Esophagus squamous epithelium (tissue), 5 donors: ENCODE data around the gene TM9SF4. TPM values are rescaled to one million over a fixed set of nuclear protein-coding genes. Genes with fewer than 3 reads are reported as not detected.

Experiments used
- DNase-seq: peaks from one replicate; lab custom pipeline; 2025; lab: John Stamatoyannopoulos, UW
- H3K27ac ChIP-seq, 4 donors: fragments of 200-600 bp; sonication (generic); one replicate each; pipeline ENCODE4 v1.5.1; 2016 to 2019; ENCODE audit warnings: mild to moderate bottlenecking in 1 of 4
- H3K27me3 ChIP-seq, 4 donors: fragments of 200-600 bp; sonication (generic); 1 replicate in 3 of 4; 2 replicates in 1 of 4; pipeline versions ENCODE4 v1.5.1 to v1.6.0; 2017 to 2021; ENCODE audit warnings: antibody characterized with exemption in 1 of 4
- H3K36me3 ChIP-seq, 3 donors: fragments of 200-600 bp; sonication (generic); one replicate each; pipeline ENCODE4 v1.5.1; 2016 to 2019
- H3K4me1 ChIP-seq, 3 donors: fragments of 200-600 bp; sonication (generic); one replicate each; pipeline ENCODE4 v1.5.1; 2017 to 2019
- H3K4me3 ChIP-seq, 4 donors: fragments of 200-600 bp; sonication (generic); 1 replicate in 3 of 4; 2 replicates in 1 of 4; pipeline ENCODE4 v1.5.1; 2016 to 2019; ENCODE audit warnings: mild to moderate bottlenecking in 2 of 4, moderate library complexity in 1 of 4
- H3K9me3 ChIP-seq, 3 donors: fragments of 200-600 bp; sonication (generic); one replicate each; pipeline ENCODE4 v1.5.1; 2016 to 2019
- POLR2A ChIP-seq, 4 donors: fragments of 450-650 bp; IDR thresholded peaks; one replicate each; pipeline ENCODE4 v1.6.1; 2017; ENCODE audit warnings: antibody characterized with exemption in 4 of 4, mild to moderate bottlenecking in 4 of 4, moderate library complexity in 3 of 4
- WGBS, 2 donors: methylation state at CpG; one replicate each; pipeline ENCODE4 v1.1.5; 2018; 5-methylcytosine and 5-hydroxymethylcytosine counted together
- intact Hi-C: fragments of 100-400 bp; cut with DNase I; formaldehyde crosslinking; loops from one replicate; pipeline ENCODE4 v1.15.0; 2022
- total RNA-seq, 4 donors: library from RNA; depleted of rRNA; stranded (reverse); fragments of >200 nt; gene quantifications; one replicate each; pipeline ENCODE4 v1.1.0, GENCODE V29; 2016
- TF ChIP-seq, protein P1 (sequence below), 6 experiments: fragments of 450-650 bp in 4 of 6; fragments of 200-600 bp in 2 of 6; sonication (generic) in 2 of 6; IDR thresholded peaks; one replicate each; pipeline ENCODE4 v1.5.1; 2016 to 2019; ENCODE audit warnings: antibody characterized with exemption in 6 of 6, mild to moderate bottlenecking in 4 of 6, moderate library complexity in 4 of 6
- donor health status: DM: yes; HTN: yes; CAD: no.

TM9SF4 gene
- total RNA-seq, 4 donors from 2014 or later: 28.5 to 36.3 (median 32.1) TPM

DNA sequence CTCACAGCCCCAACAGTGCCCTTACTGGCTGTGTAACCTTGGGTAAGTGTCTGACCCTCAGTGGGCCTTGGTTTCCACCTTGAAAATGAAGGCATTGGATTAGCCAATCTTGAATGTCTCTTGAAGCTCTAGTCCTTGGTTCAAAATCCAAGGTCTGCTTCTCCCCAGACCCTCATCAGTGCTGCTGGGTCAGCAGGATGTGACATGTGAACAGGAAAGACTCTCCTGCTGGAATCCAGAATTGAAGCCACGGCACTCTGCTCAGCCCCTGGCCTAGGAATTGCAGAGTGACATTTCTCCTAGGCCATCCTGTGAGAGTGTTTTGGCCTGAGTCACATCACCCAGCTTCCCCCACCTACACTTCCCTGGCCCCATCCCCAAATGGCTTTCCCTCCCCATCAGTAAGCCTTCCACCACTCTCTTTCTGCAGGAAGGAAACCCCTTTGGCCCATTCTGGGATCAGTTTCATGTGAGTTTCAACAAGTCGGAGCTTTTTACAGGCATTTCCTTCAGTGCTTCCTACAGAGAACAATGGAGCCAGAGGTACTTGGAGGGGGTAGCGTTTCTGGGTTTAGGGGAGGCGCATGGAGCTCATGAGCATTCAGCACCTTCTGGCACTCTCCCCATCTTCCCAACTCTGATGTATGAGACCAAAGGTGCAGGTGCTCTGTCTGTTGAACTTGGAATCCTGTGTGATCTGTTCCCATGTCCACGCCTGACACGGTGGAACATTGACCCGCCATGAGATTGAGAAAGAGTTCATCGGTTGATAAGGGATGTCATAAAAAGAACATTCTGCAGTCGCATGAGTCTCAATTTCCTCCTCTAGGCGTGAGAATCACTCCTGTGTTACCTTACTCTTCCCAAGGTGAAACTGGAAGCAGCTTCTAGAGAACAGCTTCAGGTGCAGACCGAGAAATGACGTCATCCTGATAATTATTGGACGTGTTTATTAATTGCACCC, 106.9 kb downstream of the TM9SF4 start:
- peaks cover 0 to 100% (median 6%) of the 10 kb centered on the region in 3 donors for H3K36me3 ChIP-seq
- no peak for DNase-seq
- no peak overlapping the region for H3K27ac ChIP-seq
- no peak overlapping the region for H3K4me3 ChIP-seq
- no peaks in the 10 kb centered on the region for H3K4me1 ChIP-seq
- H3K9me3 ChIP-seq: no peaks in the 10 kb centered on the region
- intact Hi-C loops: no loop called here
- 78 to 91% methylated on average over 12 of the region's 13 CpGs for WGBS, 2 donors
- TF ChIP-seq POLR2A (IDR thresholded peaks at IDR 0.05): no peak
- TF ChIP-seq, protein P1, sequence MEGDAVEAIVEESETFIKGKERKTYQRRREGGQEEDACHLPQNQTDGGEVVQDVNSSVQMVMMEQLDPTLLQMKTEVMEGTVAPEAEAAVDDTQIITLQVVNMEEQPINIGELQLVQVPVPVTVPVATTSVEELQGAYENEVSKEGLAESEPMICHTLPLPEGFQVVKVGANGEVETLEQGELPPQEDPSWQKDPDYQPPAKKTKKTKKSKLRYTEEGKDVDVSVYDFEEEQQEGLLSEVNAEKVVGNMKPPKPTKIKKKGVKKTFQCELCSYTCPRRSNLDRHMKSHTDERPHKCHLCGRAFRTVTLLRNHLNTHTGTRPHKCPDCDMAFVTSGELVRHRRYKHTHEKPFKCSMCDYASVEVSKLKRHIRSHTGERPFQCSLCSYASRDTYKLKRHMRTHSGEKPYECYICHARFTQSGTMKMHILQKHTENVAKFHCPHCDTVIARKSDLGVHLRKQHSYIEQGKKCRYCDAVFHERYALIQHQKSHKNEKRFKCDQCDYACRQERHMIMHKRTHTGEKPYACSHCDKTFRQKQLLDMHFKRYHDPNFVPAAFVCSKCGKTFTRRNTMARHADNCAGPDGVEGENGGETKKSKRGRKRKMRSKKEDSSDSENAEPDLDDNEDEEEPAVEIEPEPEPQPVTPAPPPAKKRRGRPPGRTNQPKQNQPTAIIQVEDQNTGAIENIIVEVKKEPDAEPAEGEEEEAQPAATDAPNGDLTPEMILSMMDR (IDR thresholded peaks at IDR 0.05): no peak
- no peaks in the 10 kb centered on the region for H3K27me3 ChIP-seq

Other genes with a start within 250 kb of the TM9SF4 start
- under 1 TPM; 0.32 to 0.44 (median 0.38) TPM for gene DUSP15, start 239.2 kb upstream of the TM9SF4 start, total RNA-seq
- under 1 TPM in 2 of 4 donors, not detected in 2; 0.09 to 0.38 TPM for gene TTLL9, start 239.1 kb upstream of the TM9SF4 start, total RNA-seq
- 10 to 100 TPM in 3 of 4 donors, 1 to 10 TPM in 1; 6.6 to 14.8 (median 11.1) TPM for gene PDRG1, start 157.7 kb upstream of the TM9SF4 start, total RNA-seq
- gene XKR7, start 141.6 kb upstream of the TM9SF4 start, total RNA-seq: not detected
- 1 to 10 TPM in 3 of 4 donors, under 1 TPM in 1; 0.80 to 4.8 (median 3.1) TPM for gene CCM2L, start 99.3 kb upstream of the TM9SF4 start, total RNA-seq
- gene HCK, start 57.5 kb upstream of the TM9SF4 start, total RNA-seq: 10 to 100 TPM in 2 of 4 donors, 1 to 10 TPM in 2; 3.0 to 16.9 (median 6.7) TPM
- gene PLAGL2, start 98.0 kb downstream of the TM9SF4 start, total RNA-seq: 10 to 100 TPM in 2 of 4 donors, 1 to 10 TPM in 2; 6.2 to 14.0 (median 11.2) TPM
- 10 to 100 TPM; 15.7 to 29.6 (median 18.1) TPM for gene POFUT1, start 98.2 kb downstream of the TM9SF4 start, total RNA-seq
- gene KIF3B, start 167.9 kb downstream of the TM9SF4 start, total RNA-seq: 10 to 100 TPM in 2 of 4 donors, 1 to 10 TPM in 2; 8.5 to 14.1 (median 11.4) TPM
- 10 to 100 TPM; 14.3 to 49.2 (median 22.1) TPM for gene ASXL1, start 248.6 kb downstream of the TM9SF4 start, total RNA-seq